Measurements from ENCODE around the gene DYRK2.
"Not testable (repeated sequence)": the region's sequence is repeated elsewhere in the genome, so short reads cannot be mapped to it uniquely, and the experiment has no call there.

DYRK2 gene

DNA sequence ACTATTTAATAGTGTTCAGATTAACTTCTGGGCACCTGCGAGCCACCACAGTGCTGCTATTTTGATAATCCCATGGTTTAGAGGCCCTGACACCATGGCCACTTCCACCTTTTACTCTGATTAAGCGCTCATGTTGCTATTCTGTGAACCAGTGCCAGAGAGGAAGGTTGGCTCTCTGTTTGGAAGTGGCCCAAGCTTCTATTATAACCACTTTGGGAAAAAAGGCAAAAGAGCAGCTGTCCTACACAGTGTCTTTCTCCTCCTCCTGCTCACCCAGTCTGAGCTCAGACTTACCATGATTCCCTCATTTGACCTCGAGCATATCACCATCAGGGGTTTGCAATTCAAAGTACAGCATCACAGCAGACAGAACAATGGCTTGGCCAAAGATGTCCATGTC lies 23.3 kb downstream of the DYRK2 start:
- in situ Hi-C loops (cut with HindIII; ENCODE audit: low sequenced_read_pairs): no loop called here
- H3K4me3 ChIP-seq (ENCODE audit: low read depth, low read length): no peak overlapping the region
- no peak for DNase-seq (ENCODE audit: low read depth)
- no peak for TF ChIP-seq CTCF (IDR thresholded peaks at IDR 0.05; ENCODE audit: low read depth, low read length, missing control alignments)

- in situ Hi-C loops (cut with HindIII; ENCODE audit: low sequenced_read_pairs); DNase-seq (ENCODE audit: low read depth); H3K4me3 ChIP-seq (ENCODE audit: low read depth, low read length): not testable (repeated sequence)
These were observed 24.0 kb downstream of the DYRK2 start for GRCh38 chr12:67672507-67672906.

DNA sequence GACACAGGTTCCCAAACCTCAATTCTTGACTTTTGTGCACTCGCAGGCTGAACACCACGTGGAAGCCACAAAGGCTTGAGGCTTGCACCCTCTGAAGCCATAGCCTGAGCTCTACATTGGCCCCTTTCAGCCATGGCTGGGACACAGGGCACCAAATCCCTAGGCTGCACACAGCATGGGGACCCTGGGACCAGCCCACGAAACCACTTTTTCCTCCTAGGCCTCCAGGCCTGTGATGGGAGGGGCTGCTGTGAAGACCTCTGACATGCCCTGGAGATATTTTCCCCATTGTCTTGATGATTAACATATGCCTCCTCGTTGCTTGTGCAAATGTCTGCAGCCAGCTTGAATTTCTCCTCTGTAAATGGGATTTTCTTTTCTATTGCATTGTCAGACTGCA lies 25.0 kb downstream of the DYRK2 start:
- H3K4me3 ChIP-seq (ENCODE audit: low read depth, low read length); DNase-seq (ENCODE audit: low read depth); in situ Hi-C loops (cut with HindIII; ENCODE audit: low sequenced_read_pairs): not testable (repeated sequence)

- no peak for TF ChIP-seq CTCF (IDR thresholded peaks at IDR 0.05; ENCODE audit: low read depth, low read length, missing control alignments)
- in situ Hi-C loops (cut with HindIII; ENCODE audit: low sequenced_read_pairs): no loop called here
- H3K4me3 ChIP-seq (ENCODE audit: low read depth, low read length): no peak overlapping the region
- DNase-seq (ENCODE audit: low read depth): no peak
These were observed 25.9 kb downstream of the DYRK2 start for GRCh38 chr12:67674417-67674816.

GRCh38 chr12:67676624-67677023 lies 28.1 kb downstream of the DYRK2 start:
- no peak for TF ChIP-seq CTCF (IDR thresholded peaks at IDR 0.05; ENCODE audit: low read depth, low read length, missing control alignments)
- no peak for DNase-seq (ENCODE audit: low read depth)
- no peak overlapping the region for H3K4me3 ChIP-seq (ENCODE audit: low read depth, low read length)
- in situ Hi-C loops (cut with HindIII; ENCODE audit: low sequenced_read_pairs): no loop called here

GRCh38 chr12:67677166-67677565 lies 28.6 kb downstream of the DYRK2 start:
- in situ Hi-C loops (cut with HindIII; ENCODE audit: low sequenced_read_pairs): no loop called here
- TF ChIP-seq CTCF (IDR thresholded peaks at IDR 0.05; ENCODE audit: low read depth, low read length, missing control alignments): no peak

GRCh38 chr12:67681105-67681778 lies 32.7 kb downstream of the DYRK2 start:
- in situ Hi-C loops (cut with HindIII; ENCODE audit: low sequenced_read_pairs): no loop called here
- no peak for TF ChIP-seq CTCF (IDR thresholded peaks at IDR 0.05; ENCODE audit: low read depth, low read length, missing control alignments)
- DNase-seq (ENCODE audit: low read depth): peak; percentile 96

More at GRCh38 chr12:67677166-67677565, 28.6 kb downstream of the DYRK2 start:
- no peak for DNase-seq (ENCODE audit: low read depth)
- H3K4me3 ChIP-seq (ENCODE audit: low read depth, low read length): no peak overlapping the region

More at GRCh38 chr12:67681105-67681778, 32.7 kb downstream of the DYRK2 start:
- no peak overlapping the region for H3K4me3 ChIP-seq (ENCODE audit: low read depth, low read length)

Measured in astrocyte of the cerebellum (primary cell).